CD14-positive monocyte (primary cell): ENCODE results near the gene PRKAR1B. TPM values are rescaled to one million over a fixed set of nuclear protein-coding genes. Genes with fewer than 3 reads are reported as not detected.

Experiments used
- DNase-seq, 3 donors: peaks; one replicate each; pipeline ENCODE4 v3.0.0-alpha.2; 2011 to 2022
- H2AFZ ChIP-seq: 2 replicates; pipeline ENCODE4 v1.6.0; 2012; ENCODE audit warnings: mild to moderate bottlenecking, low read depth, low read length, inconsistent platforms; ENCODE audit not compliant: insufficient read depth, poor library complexity, severe bottlenecking
- H3K27ac ChIP-seq, 2 donors: 1 replicate in 1 of 2; 2 replicates in 1 of 2; pipeline ENCODE4 v1.5.1; 2012 to 2013; ENCODE audit warnings: low read length in 2 of 2, control low read depth in 1 of 2, inconsistent platforms in 1 of 2, low read depth in 1 of 2, mild to moderate bottlenecking in 1 of 2
- H3K27me3 ChIP-seq, 2 donors: one replicate each; pipeline versions ENCODE4 v1.6.0 to v1.6.1; 2011 to 2013; ENCODE audit warnings: low read length in 2 of 2; ENCODE audit not compliant: control insufficient read depth in 2 of 2, insufficient read depth in 2 of 2
- H3K36me3 ChIP-seq, 2 donors: replicated peaks in 1 of 2; 1 replicate in 1 of 2; 2 replicates in 1 of 2; pipeline versions ENCODE4 v1.5.1 to v1.6.1; 2012 to 2013; ENCODE audit warnings: low read length in 2 of 2, control low read depth in 1 of 2, inconsistent platforms in 1 of 2, mild to moderate bottlenecking in 1 of 2; ENCODE audit not compliant: insufficient read depth in 2 of 2, control insufficient read depth in 1 of 2
- H3K4me1 ChIP-seq, 2 donors: 1 replicate in 1 of 2; 2 replicates in 1 of 2; pipeline versions ENCODE4 v1.5.1 to v1.6.1; 2012 to 2013; ENCODE audit warnings: low read length in 2 of 2, control low read depth in 1 of 2, inconsistent platforms in 1 of 2, mild to moderate bottlenecking in 1 of 2, moderate library complexity in 1 of 2; ENCODE audit not compliant: insufficient read depth in 2 of 2, control insufficient read depth in 1 of 2
- H3K4me2 ChIP-seq: replicated peaks from 2 replicates; pipeline ENCODE3; 2012; ENCODE audit warnings: low read length, moderate library complexity, mild to moderate bottlenecking; ENCODE audit not compliant: poor library complexity, severe bottlenecking; ENCODE audit errors: extremely low read depth
- H3K4me3 ChIP-seq, 3 experiments: fragments of 200-600 bp in 1 of 3; sonication (generic) in 1 of 3; replicated peaks in 1 of 3; 1 replicate in 2 of 3; 2 replicates in 1 of 3; pipeline ENCODE4 v1.5.1; 2011 to 2013; ENCODE audit warnings: low read length in 3 of 3, mild to moderate bottlenecking in 3 of 3, control low read depth in 2 of 3, low read depth in 2 of 3, inconsistent platforms in 1 of 3, moderate library complexity in 1 of 3
- H3K79me2 ChIP-seq: 2 replicates; pipeline ENCODE4 v1.6.0; 2012; ENCODE audit warnings: mild to moderate bottlenecking, control low read depth, inconsistent platforms, low read length, moderate library complexity; ENCODE audit not compliant: insufficient read depth
- H3K9ac ChIP-seq: 2 replicates; pipeline ENCODE4 v1.6.0; 2017; ENCODE audit warnings: low read length, mild to moderate bottlenecking; ENCODE audit not compliant: insufficient read depth, poor library complexity, severe bottlenecking
- H3K9me3 ChIP-seq, 2 donors: replicated peaks in 1 of 2; 1 replicate in 1 of 2; 2 replicates in 1 of 2; pipeline versions ENCODE4 v1.5.1 to v1.6.1; 2012 to 2013; ENCODE audit warnings: low read length in 2 of 2, control low read depth in 1 of 2; ENCODE audit not compliant: control insufficient read depth in 1 of 2, insufficient read depth in 1 of 2
- H4K20me1 ChIP-seq: 2 replicates; pipeline ENCODE4 v1.6.0; 2012; ENCODE audit warnings: mild to moderate bottlenecking, low read length, control low read depth, moderate library complexity; ENCODE audit not compliant: insufficient read depth
- H3K27ac Mint-ChIP-seq, 7 donors: one replicate each; pipeline ENCODE4 v1.8.0; 2020; ENCODE audit warnings: mild to moderate bottlenecking in 7 of 7, mixed read lengths in 7 of 7, moderate library complexity in 6 of 7, inconsistent platforms in 2 of 7
- H3K27me3 Mint-ChIP-seq, 3 donors: one replicate each; pipeline ENCODE4 v1.8.0; 2021 to 2022; ENCODE audit warnings: low read depth in 3 of 3, mild to moderate bottlenecking in 3 of 3, mixed read lengths in 3 of 3, moderate library complexity in 3 of 3, inconsistent platforms in 1 of 3
- H3K36me3 Mint-ChIP-seq, 2 donors: one replicate each; pipeline ENCODE4 v1.8.0; 2020; ENCODE audit warnings: mixed read lengths in 2 of 2, inconsistent platforms in 1 of 2, mild to moderate bottlenecking in 1 of 2
- H3K4me1 Mint-ChIP-seq: one replicate; pipeline ENCODE4 v1.8.0; 2020; ENCODE audit warnings: mild to moderate bottlenecking, mixed read lengths
- H3K4me3 Mint-ChIP-seq, 2 donors: one replicate each; pipeline ENCODE4 v1.8.0; 2020; ENCODE audit warnings: mild to moderate bottlenecking in 2 of 2, mixed read lengths in 2 of 2, moderate library complexity in 1 of 2
- H3K9me3 Mint-ChIP-seq, 7 donors: one replicate each; pipeline ENCODE4 v1.8.0; 2020 to 2022; ENCODE audit warnings: mixed read lengths in 7 of 7, mild to moderate bottlenecking in 6 of 7, moderate library complexity in 6 of 7, inconsistent platforms in 2 of 7
- CTCF ChIP-seq: fragments of 200-600 bp; IDR thresholded peaks from one replicate; pipeline ENCODE4 v1.8.0; 2022; ENCODE audit warnings: antibody characterized with exemption, mild to moderate bottlenecking
- WGBS: methylation state at CpG from one replicate; pipeline ENCODE4 v1.1.5; 2013; ENCODE audit warnings: missing lambda C conversion rate; ENCODE audit not compliant: insufficient coverage; 5-methylcytosine and 5-hydroxymethylcytosine counted together
- intact Hi-C, 2 donors: fragments of 100-400 bp; cut with micrococcal nuclease; formaldehyde crosslinking; loops; one replicate each; pipeline versions ENCODE4 v1.15.0 to v1.15.1; 2023
- polyA plus RNA-seq, 3 donors: library from polyadenylated mRNA; depleted of rRNA in 1 of 3; unstranded in 2 of 3; stranded (reverse) in 1 of 3; fragments of 300-500 nt in 2 of 3; fragments of >200 nt in 1 of 3; fragmentation: Illumina TruSeq in 2 of 3; gene quantifications; 1 replicate in 2 of 3; 2 replicates in 1 of 3; pipeline ENCODE4 v1.2.3, GENCODE V29; 2012 to 2021

PRKAR1B gene
- polyA plus RNA-seq, 3 donors, result 0.94 to 2.1 (median 1.1) TPM

GRCh38 chr7:670501-671390, 56.3 kb downstream of the PRKAR1B start:
- Histone ChIP-seq H3K9me3 (peaks cover 0 to 11% of the 10 kb centered on the region in 2 donors), H3K4me3 (no peak overlapping the region), H3K79me2 (no peaks in the 10 kb centered on the region), H4K20me1 (no peaks in the 10 kb centered on the region), H3K36me3 (no peaks in the 10 kb centered on the region), H3K4me2 (no peak overlapping the region), H2AFZ (no peak overlapping the region), H3K4me1 (no peaks in the 10 kb centered on the region), H3K27me3 (no peaks in the 10 kb centered on the region), H3K27ac (no peak overlapping the region), H3K9ac (no peak overlapping the region)
- TF ChIP-seq CTCF, result no peak
- no peaks in the 10 kb centered on the region for H3K4me1 Mint-ChIP-seq
- peaks cover 10 to 24% (median 13%) of the 10 kb centered on the region in 7 donors for H3K9me3 Mint-ChIP-seq
- no peak overlapping the region for H3K27ac Mint-ChIP-seq
- H3K36me3 Mint-ChIP-seq, result no peaks in the 10 kb centered on the region
- peaks cover 0 to 7% (median 0%) of the 10 kb centered on the region in 3 donors for H3K27me3 Mint-ChIP-seq
- intact Hi-C loops, result no loop called here
- WGBS, result 96% methylated on average over 50 of the region's 54 CpGs
- no peak overlapping the region for H3K4me3 Mint-ChIP-seq
- DNase-seq, result no peak

GRCh38 chr7:668958-669357, 58.1 kb downstream of the PRKAR1B start:
- Histone ChIP-seq H3K27ac (no peak overlapping the region), H3K9ac (no peak overlapping the region), H4K20me1 (no peaks in the 10 kb centered on the region), H3K4me1 (no peaks in the 10 kb centered on the region), H3K79me2 (no peaks in the 10 kb centered on the region), H3K27me3 (no peaks in the 10 kb centered on the region), H3K4me2 (no peak overlapping the region), H3K36me3 (no peaks in the 10 kb centered on the region), H3K9me3 (peaks cover 0 to under 1% of the 10 kb centered on the region in 2 donors), H2AFZ (no peak overlapping the region), H3K4me3 (no peak overlapping the region)
- intact Hi-C loops, result no loop called here
- WGBS, result 89% methylated on average over 3 of the region's 4 CpGs
- no peak for TF ChIP-seq CTCF
- Mint-ChIP-seq H3K27ac (no peak overlapping the region), H3K9me3 (peaks cover under 1 to 11% (median 7%) of the 10 kb centered on the region in 7 donors), H3K27me3 (peaks cover 0 to 7% (median 0%) of the 10 kb centered on the region in 3 donors), H3K36me3 (no peaks in the 10 kb centered on the region), H3K4me1 (no peaks in the 10 kb centered on the region), H3K4me3 (no peak overlapping the region)
- no peak for DNase-seq
